Endothelial cell of hepatic sinusoid (primary cell): Measurements from ENCODE around the gene RAPH1.

ENCODE experiments used
- in situ Hi-C: cut with HindIII; loops from 2 replicates; pipeline ENCODE4 v1.10.0; 2017; ENCODE audit warnings: low sequenced_read_pairs

RAPH1 gene

DNA sequence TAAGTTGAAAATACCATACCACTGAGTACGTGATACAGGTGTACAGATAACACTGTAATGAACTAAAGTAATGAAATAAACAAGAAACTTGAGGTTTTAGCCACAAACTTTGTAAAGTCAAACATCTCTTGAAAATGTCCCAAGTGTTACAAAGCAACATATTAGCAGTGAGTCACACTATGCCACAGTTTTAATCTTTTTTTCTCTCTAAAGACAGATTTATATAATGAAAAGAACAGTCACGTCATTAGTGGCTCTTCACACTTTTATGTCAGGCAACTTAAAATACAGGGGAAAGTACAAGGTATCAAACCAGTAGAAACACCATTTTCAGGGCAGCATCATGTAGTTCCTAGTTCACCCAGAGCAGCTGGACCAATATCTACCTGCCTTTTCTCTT, 42.1 kb downstream of the RAPH1 start:
- in situ Hi-C loops = no loop called here

GRCh38 chr2:203490391-203490790, 44.7 kb downstream of the RAPH1 start:
- in situ Hi-C loops = no loop called here

DNA sequence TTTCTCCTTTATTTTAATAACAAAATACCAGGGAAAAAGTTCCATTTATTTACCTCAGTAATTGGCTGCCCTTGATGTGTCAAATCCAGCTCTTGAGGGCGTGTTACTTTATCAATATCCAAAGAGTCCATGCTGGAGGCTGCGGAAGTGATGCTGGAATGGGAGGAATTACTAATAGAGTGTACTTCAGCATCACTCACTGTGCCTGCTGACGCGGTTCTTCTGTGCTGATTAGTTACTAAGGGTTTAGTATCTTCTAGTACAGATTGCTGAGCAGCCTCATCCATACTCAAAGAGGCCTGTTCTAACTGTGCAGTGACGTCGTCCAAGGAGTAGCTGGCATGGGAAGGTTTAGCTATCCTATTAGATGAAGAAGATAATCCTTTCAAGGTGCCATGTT, 45.6 kb downstream of the RAPH1 start:
- in situ Hi-C loops = no loop called here

DNA sequence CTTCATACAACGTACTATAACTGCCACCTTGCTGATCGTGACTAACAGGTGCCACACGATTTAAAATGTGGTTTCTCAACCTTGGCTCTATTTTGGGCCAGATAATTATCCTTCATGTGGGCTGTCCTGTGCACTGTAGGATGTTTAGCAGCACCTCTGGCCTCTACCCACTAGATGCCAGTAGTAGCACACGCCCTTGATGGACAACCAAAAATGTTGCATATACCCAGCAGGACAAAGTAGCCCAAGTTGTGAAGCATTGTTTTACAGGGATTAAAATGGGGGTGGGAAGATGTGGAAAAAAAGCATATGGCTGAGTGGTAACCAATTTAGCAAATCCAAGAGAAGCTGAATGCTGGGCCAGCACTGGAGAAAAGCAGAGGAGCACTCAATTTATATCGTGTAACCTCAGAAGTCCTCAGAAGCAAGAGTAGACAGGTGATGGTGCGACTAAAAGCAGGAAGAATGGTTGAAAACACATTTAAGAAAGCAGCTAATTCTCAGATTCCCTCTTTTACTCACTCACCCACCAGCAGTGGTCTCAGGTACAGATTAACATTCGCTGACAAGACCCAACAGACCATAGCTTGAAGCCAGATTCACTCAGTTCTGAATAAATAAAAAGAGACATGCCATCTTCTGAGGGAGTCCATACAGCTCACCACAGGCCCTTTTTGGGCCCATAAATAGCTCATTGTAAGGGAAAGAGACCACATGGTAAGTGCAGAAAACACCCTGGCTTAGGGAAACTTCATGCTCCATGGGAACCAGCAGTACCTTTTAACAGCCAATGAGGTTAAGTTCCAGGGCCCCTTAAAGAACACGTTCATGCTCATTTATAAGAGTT, 50.6 kb downstream of the RAPH1 start:
- in situ Hi-C loops = no loop called here

GRCh38 chr2:203480623-203481022, 54.5 kb downstream of the RAPH1 start:
- in situ Hi-C loops = no loop called here

DNA sequence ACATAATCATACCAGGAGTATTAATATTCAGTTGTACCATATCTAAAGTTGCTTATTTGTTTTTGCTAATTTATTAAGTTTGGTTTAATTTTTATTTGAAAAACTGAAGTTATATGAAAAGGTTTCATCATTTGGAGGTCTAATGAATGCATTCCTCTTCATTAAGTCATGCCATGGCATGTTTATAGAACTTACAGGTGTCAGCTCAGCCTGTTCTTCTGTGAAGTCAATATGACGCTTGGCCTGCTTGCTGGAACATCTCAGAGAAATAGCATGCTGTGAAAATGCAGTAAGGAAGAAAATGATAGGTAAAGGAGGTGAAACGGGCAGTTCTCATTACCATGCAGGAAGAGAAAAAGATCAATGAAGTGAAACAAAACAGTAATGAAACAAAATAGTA, 58.2 kb downstream of the RAPH1 start:
- in situ Hi-C loops = no loop called here

GRCh38 chr2:203471323-203471722, 63.8 kb downstream of the RAPH1 start:
- in situ Hi-C loops = no loop called here

- in situ Hi-C loops = no loop called here
These were observed 64.7 kb downstream of the RAPH1 start for GRCh38 chr2:203470371-203470770.

- in situ Hi-C loops = no loop called here
These were observed 65.6 kb downstream of the RAPH1 start for GRCh38 chr2:203469546-203469945.

DNA sequence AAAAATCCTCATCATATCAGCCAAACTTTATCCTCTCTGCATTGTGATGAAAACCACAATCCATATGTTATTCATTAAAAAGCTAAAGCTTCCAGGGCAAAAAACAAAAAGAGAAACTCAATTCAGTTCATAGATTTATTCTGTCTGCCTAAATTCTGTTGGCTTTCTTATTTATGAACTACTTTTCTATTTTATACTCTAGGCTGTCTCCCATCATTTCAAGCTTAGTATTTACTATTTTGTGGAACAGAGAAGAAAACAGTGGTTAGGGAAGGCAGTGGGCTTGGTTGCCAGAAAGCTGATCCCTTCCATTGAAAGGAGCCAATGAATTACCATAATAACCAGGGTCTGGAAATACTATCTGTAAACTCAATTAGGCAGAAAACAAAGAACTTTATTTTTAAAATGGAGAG, 71.8 kb downstream of the RAPH1 start:
- in situ Hi-C loops = no loop called here

DNA sequence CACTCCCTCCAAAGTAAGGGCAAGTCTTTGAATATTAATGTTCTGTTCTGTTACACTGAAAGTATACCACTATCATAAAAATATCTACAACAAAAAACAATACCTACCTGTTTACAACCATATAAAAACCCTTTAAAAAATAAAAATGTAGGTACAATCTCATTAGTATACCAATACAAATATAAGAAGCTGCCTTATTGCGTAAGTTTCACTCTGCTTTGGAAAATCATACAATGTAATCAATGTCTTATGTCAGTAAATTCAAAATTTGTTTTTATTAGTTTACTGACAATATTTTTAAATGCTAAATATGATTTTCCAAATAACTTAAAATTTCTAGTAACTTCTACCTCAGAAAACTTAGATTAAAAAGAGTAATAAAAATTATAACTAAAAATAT, 72.8 kb downstream of the RAPH1 start:
- in situ Hi-C loops = no loop called here

DNA sequence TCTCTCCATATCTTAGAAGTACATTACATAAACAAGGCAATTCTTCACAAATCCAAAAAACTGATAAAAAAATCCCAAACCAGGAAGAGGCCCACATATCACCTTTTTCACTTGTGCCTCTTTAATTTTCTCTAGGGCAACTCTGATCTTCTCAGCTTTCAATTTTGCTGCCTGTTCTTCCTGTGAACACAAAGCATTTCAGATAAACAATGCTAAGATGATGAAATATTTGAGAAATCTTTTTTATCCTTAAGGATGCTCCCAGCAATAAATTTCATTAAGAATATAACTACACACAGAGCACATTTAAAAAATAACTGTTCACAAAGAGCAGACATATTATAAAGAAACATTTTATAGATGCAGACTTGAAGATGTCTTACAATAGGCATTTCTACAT, 73.4 kb downstream of the RAPH1 start:
- in situ Hi-C loops = no loop called here

DNA sequence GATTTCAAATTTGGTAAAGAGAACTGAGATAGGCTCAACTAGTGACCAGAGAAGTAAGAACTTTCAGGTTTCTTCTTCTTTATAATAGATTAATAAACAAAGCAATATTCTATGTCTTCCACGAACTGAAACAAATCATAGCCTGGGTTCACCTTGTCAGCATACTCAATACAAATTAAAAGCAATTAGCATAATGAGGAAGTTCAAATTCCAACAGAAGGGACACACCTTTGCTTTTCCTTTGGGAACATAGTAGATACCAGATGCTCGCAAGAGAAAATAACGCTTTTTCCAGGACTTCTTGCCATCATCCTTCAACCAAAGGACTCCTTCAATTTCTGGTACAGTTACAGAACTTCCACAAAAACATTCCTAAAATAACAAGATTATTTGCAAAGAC, 79.9 kb downstream of the RAPH1 start:
- in situ Hi-C loops = no loop called here

- in situ Hi-C loops = no loop called here
These were observed 81.1 kb downstream of the RAPH1 start for GRCh38 chr2:203453858-203454451.

- in situ Hi-C loops = no loop called here
These were observed 83.4 kb downstream of the RAPH1 start for GRCh38 chr2:203451689-203452088.

DNA sequence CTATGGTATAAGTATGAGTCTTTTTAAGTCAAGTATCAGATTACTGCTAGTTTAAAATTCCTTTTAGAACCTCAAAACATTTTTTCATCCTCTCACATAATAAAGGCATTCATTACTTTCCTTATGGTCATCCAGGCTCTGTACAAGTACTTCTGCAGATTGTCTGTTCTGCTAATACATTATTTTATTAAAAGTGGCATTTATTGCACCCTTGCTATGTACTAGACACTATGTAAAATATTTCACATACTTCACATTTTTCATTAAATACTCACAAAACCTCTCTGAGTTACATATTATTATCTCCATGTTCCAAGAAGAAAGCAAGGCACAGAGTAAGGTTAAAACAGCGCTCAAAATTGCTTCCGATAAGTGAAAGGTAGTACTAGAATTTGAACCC, 84.1 kb downstream of the RAPH1 start:
- in situ Hi-C loops = no loop called here

- in situ Hi-C loops = no loop called here
These were observed 84.5 kb downstream of the RAPH1 start for GRCh38 chr2:203450561-203450960.

- in situ Hi-C loops = no loop called here
These were observed 88.3 kb downstream of the RAPH1 start for GRCh38 chr2:203446780-203447179.

GRCh38 chr2:203446071-203446481, 89.0 kb downstream of the RAPH1 start:
- in situ Hi-C loops = no loop called here

DNA sequence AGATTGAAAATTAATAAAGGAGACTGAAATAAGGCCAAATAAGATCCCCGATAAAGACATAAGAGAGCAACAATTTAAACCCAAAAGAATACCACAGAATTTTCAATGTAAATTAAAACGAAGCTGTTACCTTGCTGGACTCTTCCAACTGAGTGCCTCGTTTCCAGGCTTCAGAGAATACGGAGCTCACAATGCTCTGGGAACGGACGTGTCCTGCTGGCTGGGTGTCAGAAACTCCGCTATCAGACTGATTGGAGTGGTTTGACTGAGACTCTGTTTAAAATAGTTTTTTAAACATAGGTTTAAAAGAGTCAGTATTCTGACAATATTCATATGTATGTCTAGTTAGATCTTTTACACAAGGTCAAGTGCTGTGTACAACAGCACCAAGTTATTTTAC, 90.4 kb downstream of the RAPH1 start:
- in situ Hi-C loops = no loop called here

DNA sequence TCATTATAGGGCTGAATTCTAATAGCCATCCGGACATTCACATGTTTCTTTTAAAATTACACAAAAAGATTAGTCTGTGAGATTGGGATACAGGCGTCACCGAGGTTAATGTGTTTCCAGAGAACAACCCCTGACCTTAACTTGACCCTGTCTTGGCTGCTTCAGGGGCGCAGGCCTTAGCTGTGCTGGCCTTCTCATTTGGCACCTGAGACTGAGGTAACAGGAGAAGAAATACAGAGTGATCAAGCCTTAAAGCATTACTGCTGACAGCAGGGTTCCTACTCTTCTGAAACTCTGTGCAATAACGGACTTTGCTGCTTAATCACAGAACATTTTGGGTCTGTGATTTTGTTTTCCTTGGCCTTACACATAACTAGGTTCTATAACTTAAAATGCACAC, 92.6 kb downstream of the RAPH1 start:
- in situ Hi-C loops = no loop called here

GRCh38 chr2:203441463-203441862, 93.6 kb downstream of the RAPH1 start:
- in situ Hi-C loops = no loop called here

DNA sequence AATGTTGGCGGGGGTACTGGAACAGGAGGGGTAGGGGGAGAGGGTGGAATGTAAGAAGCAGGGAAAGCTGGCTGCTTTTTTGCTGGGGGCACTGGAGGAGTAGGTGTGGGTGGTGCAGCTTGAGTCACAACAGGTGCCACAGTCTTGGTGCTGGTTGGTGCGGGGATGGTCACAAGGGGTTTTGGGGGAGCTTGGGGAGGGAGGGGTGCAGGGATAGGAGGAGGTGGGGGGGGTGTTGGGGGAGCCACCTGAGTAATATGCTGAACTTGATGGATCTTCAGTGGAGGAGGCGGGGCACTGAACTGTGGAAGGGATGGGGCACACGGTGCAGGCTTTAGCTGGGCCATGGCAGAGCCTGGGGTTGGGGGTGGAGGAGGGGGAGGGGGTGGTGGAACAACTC, 94.4 kb downstream of the RAPH1 start:
- in situ Hi-C loops = no loop called here
